ENCODE results near the gene CIAPIN1. TPM values are rescaled to one million over a fixed set of nuclear protein-coding genes. Genes with fewer than 3 reads are reported as not detected.
A peak's percentile ranks its signal among the peaks of the same experiment; 100 is the strongest.

Gene CIAPIN1
- total and polyA plus RNA-seq, 2 of the 8 experiments (the other 6 are each of a cell fraction or from before 2014, with no cell fraction given) = 76.8 to 83.6 TPM

- peaks cover 8 to 33% (median 27%) of the 10 kb centered on the region in 4 experiments for H3K4me1 ChIP-seq (replicated peaks in 1 of 4; ENCODE audit: control insufficient read depth in 3 of 4, insufficient read depth in 4 of 4, low read length in 3 of 4)
- no peak overlapping the region for H3K14ac ChIP-seq (ENCODE audit: insufficient read length)
- H4K5ac ChIP-seq (ENCODE audit: insufficient read length, low read depth, low read length) = no peak overlapping the region
- peaks cover 2 to 3% of the 10 kb centered on the region in 2 experiments for H4K20me1 ChIP-seq (replicated peaks in 1 of 2; ENCODE audit: control insufficient read depth in 1 of 2, insufficient read depth in 2 of 2, low read length in 2 of 2)
- no peak overlapping the region for H2AFZ ChIP-seq (ENCODE audit: low read length)
- no peak overlapping the region; a peak in 1 of 4 replicates for H3K4me2 ChIP-seq (ENCODE audit: insufficient read depth in 1 of 2, low read depth in 2 of 2, low read length in 2 of 2)
- peaks cover 4% of the 10 kb centered on the region; the same call in 1 of the 2 replicates for H3K79me1 ChIP-seq (ENCODE audit: low read depth, low read length)
- H4K91ac ChIP-seq (replicated peaks; ENCODE audit: insufficient read length, low read length) = no peak overlapping the region
- H2BK12ac ChIP-seq (ENCODE audit: low read depth, low read length) = no peak overlapping the region
- WGBS, 2 experiments (ENCODE audit: extremely low coverage in 1 of 2, insufficient coverage in 1 of 2, insufficient read length in 1 of 2, insufficient replicate concordance in 2 of 2, low coverage in 1 of 2, low lambda C conversion rate in 2 of 2, missing lambda C conversion rate in 1 of 2) = 100% methylated on average over 1 of the region's 1 CpG; no CpG with 5 or more reads in 1 of the 2 experiments
- H3K27me3 ChIP-seq (replicated peaks in 1 of 4; ENCODE audit: control insufficient read depth in 3 of 4, extremely low read depth in 1 of 4, insufficient read depth in 3 of 4, low read length in 3 of 4) = no peaks in the 10 kb centered on the region
- FAIRE-seq (no peak), DNase-seq (ENCODE audit: low read depth in 1 of 2, low spot score in 2 of 2) (no peak)
- H2BK120ac ChIP-seq (replicated peaks; ENCODE audit: low read depth, low read length) = no peak overlapping the region
- H3K9me3 ChIP-seq (ENCODE audit: insufficient read depth in 2 of 2, low read depth in 1 of 2, low read length in 1 of 2) = no peaks in the 10 kb centered on the region
- no peak overlapping the region for H3K4me3 ChIP-seq (ENCODE audit: extremely low read depth in 1 of 4, insufficient read depth in 2 of 4, low read depth in 3 of 4, low read length in 4 of 4)
- peaks cover 17 to 60% (median 36%) of the 10 kb centered on the region in 4 experiments for H3K36me3 ChIP-seq (ENCODE audit: control insufficient read depth in 2 of 4, insufficient read depth in 4 of 4, low read length in 3 of 4)
- H2BK5ac ChIP-seq (ENCODE audit: low read depth, low read length) = no peak overlapping the region
- no peak overlapping the region for H3K56ac ChIP-seq (replicated peaks; ENCODE audit: insufficient read length, low read depth, low read length)
- H3K18ac ChIP-seq (ENCODE audit: extremely low read depth, low read length) = no peak overlapping the region
- POLR2A ChIA-PET (ENCODE audit: partially characterized antibody) = interaction anchor here (0.6 to 3.2 kb wide), 7 partner anchors 8 to 285 kb away, joined by 3 to 30 read pairs (median 6); partner anchors contain the start of genes CIAPIN1, COQ9, POLR2C and PSME3IP1
- no peaks in the 10 kb centered on the region for H3K79me2 ChIP-seq (ENCODE audit: control insufficient read depth in 1 of 2, insufficient read depth in 2 of 2, low read length in 2 of 2)
- H2BK20ac ChIP-seq (ENCODE audit: low read length) = no peak overlapping the region
- H3K9ac ChIP-seq (replicated peaks in 1 of 4; ENCODE audit: extremely low read depth in 1 of 4, low read depth in 3 of 4, low read length in 3 of 4) = no peak overlapping the region
- 0 out of 2 replicates have a peak overlapping the region, but pooled peaks have one; percentile 19 for H3K27ac ChIP-seq (ENCODE audit: low read depth, low read length)
- no peak overlapping the region for H3K23ac ChIP-seq (ENCODE audit: insufficient read length)
- H2BK15ac ChIP-seq (ENCODE audit: low read length) = no peak overlapping the region
- H3K4ac ChIP-seq (replicated peaks; ENCODE audit: insufficient read length, low read depth, low read length) = no peak overlapping the region
- no peak overlapping the region for H4K8ac ChIP-seq (ENCODE audit: extremely low read depth, insufficient read depth, low read length)
- no peak overlapping the region for H2AK5ac ChIP-seq (ENCODE audit: low read depth, low read length)
- no peak for TF ChIP-seq KDM4A (IDR thresholded peaks at IDR 0.05; ENCODE audit: low read depth, low read length, severe bottlenecking)
- no peak for TF ChIP-seq SP1 (IDR thresholded peaks at IDR 0.05; ENCODE audit: low read depth, low read length)
- no peak for TF ChIP-seq CHD2 (IDR thresholded peaks at IDR 0.05; ENCODE audit: low read length)
- CTCF ChIA-PET (ENCODE audit: partially characterized antibody) = interaction anchor here (1.1 to 15.0 kb wide), 4 partner anchors 10 to 69 kb away, joined by 3 to 210 read pairs (median 74); partner anchors contain the start of gene POLR2C
- H3K23me2 ChIP-seq (ENCODE audit: low read depth, low read length) = no peaks in the 10 kb centered on the region; the same call in 1 of the 2 replicates
These were observed 24.0 kb upstream of the CIAPIN1 start for GRCh38 chr16:57471209-57471608.

Data from H1 (cell line).